Activated CD8-positive, alpha-beta T cell treated with anti-CD3 and anti-CD28 coated beads for 36 hours (primary cell): ENCODE measurements around the gene FAM9C. TPM values are rescaled to one million over a fixed set of nuclear protein-coding genes. Genes with fewer than 3 reads are reported as not detected.

Experiments used
- ATAC-seq: fragments of 200-7000 bp; cut with Tn5 transposase; one replicate; pipeline ENCODE4 v1.10.0; 2021; ENCODE audit warnings: mild to moderate bottlenecking, moderate library complexity
- CTCF ChIA-PET: fragments of 350-600 bp; sonication (Branson Sonifier 250); formaldehyde crosslinking; loops from one replicate; lab custom pipeline; 2021; ENCODE audit warnings: antibody characterized with exemption; lab: Charles Lee
- POLR2A ChIA-PET: fragments of 350-600 bp; sonication (Branson Sonifier 250); formaldehyde crosslinking; loops from one replicate; lab custom pipeline; 2021; ENCODE audit warnings: antibody characterized with exemption; lab: Charles Lee
- DNase-seq: peaks from one replicate; pipeline ENCODE4 v3.0.0-alpha.2; 2020
- H3K27ac Mint-ChIP-seq: one replicate; pipeline ENCODE4 v1.8.0; 2021; ENCODE audit warnings: mild to moderate bottlenecking, mixed read lengths
- H3K27me3 Mint-ChIP-seq: one replicate; pipeline ENCODE4 v1.8.0; 2021; ENCODE audit warnings: mixed read lengths
- H3K36me3 Mint-ChIP-seq: one replicate; pipeline ENCODE4 v1.8.0; 2021; ENCODE audit warnings: low read depth, mixed read lengths
- H3K4me1 Mint-ChIP-seq: one replicate; pipeline ENCODE4 v1.8.0; 2021; ENCODE audit warnings: low read depth, mixed read lengths
- H3K4me3 Mint-ChIP-seq: one replicate; pipeline ENCODE4 v1.8.0; 2021; ENCODE audit warnings: mild to moderate bottlenecking, moderate library complexity, mixed read lengths
- H3K9me3 Mint-ChIP-seq: one replicate; pipeline ENCODE4 v1.8.0; 2021; ENCODE audit warnings: mixed read lengths
- CTCF ChIP-seq: fragments of 200-600 bp; IDR thresholded peaks from one replicate; pipeline ENCODE4 v1.8.0; 2022; ENCODE audit warnings: antibody characterized with exemption, mild to moderate bottlenecking
- intact Hi-C: fragments of 100-400 bp; cut with micrococcal nuclease; formaldehyde crosslinking; loops from one replicate; pipeline ENCODE4 v1.10.0; 2022
- total RNA-seq, 2 experiments: library from RNA; stranded (reverse); gene quantifications; one replicate each; pipeline ENCODE4 v1.2.3, GENCODE V29; 2021

FAM9C gene
- total RNA-seq, 2 experiments from 2014 or later = not detected

- no peak for ATAC-seq
- DNase-seq = no peak
- CTCF ChIA-PET = no interaction called here
- intact Hi-C loops = no loop called here
- no peak for TF ChIP-seq CTCF
- POLR2A ChIA-PET = no interaction called here
- H3K27me3 Mint-ChIP-seq = no peaks in the 10 kb centered on the region
- no peak overlapping the region for H3K27ac Mint-ChIP-seq
- H3K4me1 Mint-ChIP-seq = peaks cover 56% of the 10 kb centered on the region
- H3K36me3 Mint-ChIP-seq = no peaks in the 10 kb centered on the region
- H3K4me3 Mint-ChIP-seq = no peak overlapping the region
- H3K9me3 Mint-ChIP-seq = no peaks in the 10 kb centered on the region
Measured at GRCh38 chrX:13015536-13016236, 28.7 kb downstream of the FAM9C start.

- Mint-ChIP-seq H3K4me3 (peak overlapping the region; percentile 54), H3K27ac (peak overlapping the region; percentile 80), H3K36me3 (no peaks in the 10 kb centered on the region), H3K9me3 (no peaks in the 10 kb centered on the region), H3K27me3 (no peaks in the 10 kb centered on the region), H3K4me1 (peaks cover 62% of the 10 kb centered on the region)
- POLR2A ChIA-PET = interaction anchor here (0.6 to 1.7 kb wide), 6 partner anchors 9 to 78 kb away, joined by 3 to 7 read pairs (median 5); partner anchors contain the start of gene TMSB4X
- intact Hi-C loops = no loop called here
- no peak for TF ChIP-seq CTCF
- CTCF ChIA-PET = interaction anchor here (1.4 kb wide), 1 partner anchor 68 kb away, joined by 5 read pairs; no protein-coding TSS in a partner anchor
- peak; percentile 67 for ATAC-seq
- DNase-seq = no peak
Measured at GRCh38 chrX:13014111-13015096, 30.0 kb downstream of the FAM9C start.

- Mint-ChIP-seq H3K27ac (peak overlapping the region; percentile 80), H3K9me3 (no peaks in the 10 kb centered on the region), H3K27me3 (no peaks in the 10 kb centered on the region), H3K4me1 (peaks cover 66% of the 10 kb centered on the region), H3K4me3 (peak overlapping the region; percentile 54), H3K36me3 (no peaks in the 10 kb centered on the region)
- DNase-seq (no peak), ATAC-seq (peak; percentile 83)
- ChIA-PET POLR2A (interaction anchor here (0.6 to 1.7 kb wide), 7 partner anchors 9 to 79 kb away, joined by 3 to 7 read pairs (median 4); partner anchors contain the start of gene TMSB4X), CTCF (interaction anchor here (1.4 kb wide), 1 partner anchor 67 kb away, joined by 5 read pairs; no protein-coding TSS in a partner anchor)
- no peak for TF ChIP-seq CTCF
- intact Hi-C loops = no loop called here
Measured at GRCh38 chrX:13013363-13014110, 30.9 kb downstream of the FAM9C start.

- intact Hi-C loops = no loop called here
- Mint-ChIP-seq H3K27ac (no peak overlapping the region), H3K9me3 (no peaks in the 10 kb centered on the region), H3K4me3 (no peak overlapping the region), H3K4me1 (peaks cover 72% of the 10 kb centered on the region), H3K27me3 (no peaks in the 10 kb centered on the region), H3K36me3 (no peaks in the 10 kb centered on the region)
- no peak for DNase-seq
- TF ChIP-seq CTCF = no peak
- ChIA-PET POLR2A (interaction anchor here (0.7 to 1.3 kb wide), 3 partner anchors 32 to 52 kb away, joined by 3 to 7 read pairs (median 4); no protein-coding TSS in a partner anchor), CTCF (interaction anchor here (1.3 to 1.5 kb wide), 2 partner anchors 35 to 82 kb away, joined by 3 read pairs; no protein-coding TSS in a partner anchor)
- ATAC-seq = no peak
Measured at GRCh38 chrX:13010546-13010945, 33.9 kb downstream of the FAM9C start.
